PC-9 (cell line): Measurements from ENCODE around the gene TCF12. TPM values are rescaled to one million over a fixed set of nuclear protein-coding genes. Genes with fewer than 3 reads are reported as not detected.

Source experiments
- BruUV-seq: library from RNA; stranded (reverse); fragments of 400-500 nt; replicated peaks from 2 replicates; lab custom pipeline; 2021; lab: Mats Ljungman, UMichigan
- CTCF ChIA-PET: fragments of 300-600 bp; sonication (Branson Sonifier 250); formaldehyde crosslinking; loops from one replicate; lab custom pipeline; 2022; ENCODE audit warnings: antibody characterized with exemption; lab: Charles Lee
- POLR2A ChIA-PET: fragments of 300-600 bp; sonication (Branson Sonifier 250); formaldehyde crosslinking; loops from one replicate; lab custom pipeline; 2022; ENCODE audit warnings: antibody characterized with exemption; ENCODE audit not compliant: unreplicated experiment; lab: Charles Lee
- DNase-seq, 2 experiments: peaks; one replicate each; pipeline versions ENCODE4 v3.0.0 to v3.0.0-alpha.2; 2015 to 2022; ENCODE audit warnings: mixed read lengths in 1 of 2
- H2AFZ ChIP-seq: fragments of 200-600 bp; sonication (generic); 2 replicates; pipeline ENCODE4 v1.8.1; 2017; ENCODE audit warnings: antibody characterized with exemption
- H3F3A ChIP-seq: fragments of 200-600 bp; sonication (generic); 2 replicates; pipeline ENCODE4 v1.8.1; 2017; ENCODE audit warnings: antibody characterized with exemption, mild to moderate bottlenecking, low read depth; ENCODE audit not compliant: insufficient read depth
- H3K27ac ChIP-seq: fragments of 200-600 bp; sonication (generic); 2 replicates; pipeline ENCODE4 v1.6.1; 2016; ENCODE audit warnings: mixed run types
- H3K27me3 ChIP-seq: fragments of 200-600 bp; sonication (generic); 2 replicates; pipeline ENCODE4 v1.6.1; 2016; ENCODE audit warnings: low read depth, mixed run types; ENCODE audit not compliant: insufficient read depth
- H3K36me3 ChIP-seq: fragments of 200-600 bp; sonication (generic); 2 replicates; pipeline ENCODE4 v1.6.1; 2016; ENCODE audit warnings: low read depth, mixed run types
- H3K4me1 ChIP-seq: fragments of 200-600 bp; sonication (generic); replicated peaks from 2 replicates; pipeline ENCODE4 v1.6.1; 2016; ENCODE audit warnings: mixed run types; ENCODE audit not compliant: insufficient read depth
- H3K4me2 ChIP-seq: fragments of 200-600 bp; sonication (generic); 2 replicates; pipeline ENCODE4 v1.6.1; 2017; ENCODE audit warnings: mixed run types
- H3K4me3 ChIP-seq: fragments of 200-600 bp; sonication (generic); 2 replicates; pipeline ENCODE4 v1.6.1; 2016; ENCODE audit warnings: mixed run types
- H3K79me2 ChIP-seq: fragments of 200-600 bp; sonication (generic); 2 replicates; pipeline ENCODE4 v1.6.1; 2017; ENCODE audit warnings: low read depth, mixed run types
- H3K9me2 ChIP-seq: fragments of 200-600 bp; sonication (generic); 2 replicates; pipeline ENCODE4 v1.8.1; 2017; ENCODE audit warnings: mild to moderate bottlenecking; ENCODE audit not compliant: insufficient read depth
- H3K9me3 ChIP-seq: fragments of 200-600 bp; sonication (generic); 2 replicates; pipeline ENCODE4 v1.8.1; 2016; ENCODE audit warnings: low read depth; ENCODE audit not compliant: insufficient read depth
- H4K20me1 ChIP-seq: fragments of 200-600 bp; sonication (generic); 2 replicates; pipeline ENCODE4 v1.8.1; 2017; ENCODE audit not compliant: insufficient read depth
- CTCF ChIP-seq: fragments of 200-600 bp; sonication (generic); conservative IDR thresholded peaks from 2 replicates; pipeline ENCODE4 v1.6.1; 2017; ENCODE audit warnings: mixed run types, antibody characterized with exemption, mild to moderate bottlenecking, moderate library complexity
- EZH2 ChIP-seq: fragments of 200-600 bp; sonication (generic); IDR thresholded peaks from 2 replicates; pipeline ENCODE4 v1.8.0; 2017; ENCODE audit warnings: antibody characterized with exemption, low read depth
- intact Hi-C: fragments of 100-400 bp; cut with micrococcal nuclease; formaldehyde crosslinking; loops from one replicate; pipeline ENCODE4 v1.10.0; 2022; ENCODE audit not compliant: unreplicated experiment
- total RNA-seq: library from RNA; stranded (reverse); gene quantifications from 2 replicates; pipeline ENCODE4 v1.2.3, GENCODE V29; 2021

The TCF12 gene
- total RNA-seq, 1 experiment from 2014 or later: 60.1 TPM

GRCh38 chr15:56871867-56872266 is 46.6 kb upstream of the TCF12 start:
- Histone ChIP-seq H3F3A (no peaks in the 10 kb centered on the region; the same call in 1 of the 2 replicates), H3K9me3 (no peaks in the 10 kb centered on the region), H3K27ac (no peak overlapping the region), H3K4me1 (peaks cover 10% of the 10 kb centered on the region), H3K27me3 (no peaks in the 10 kb centered on the region), H3K4me3 (no peak overlapping the region), H2AFZ (no peak overlapping the region), H4K20me1 (no peaks in the 10 kb centered on the region), H3K9me2 (no peaks in the 10 kb centered on the region), H3K36me3 (no peaks in the 10 kb centered on the region), H3K79me2 (no peaks in the 10 kb centered on the region), H3K4me2 (no peak overlapping the region; the same call in 1 of the 2 replicates)
- BruUV-seq: no TSS peak
- TF ChIP-seq CTCF (no peak), EZH2 (no peak)
- POLR2A ChIA-PET: no interaction called here
- intact Hi-C loops: no loop called here
- CTCF ChIA-PET: no interaction called here
- DNase-seq: no peak

GRCh38 chr15:56877255-56877970 is 41.0 kb upstream of the TCF12 start:
- CTCF ChIA-PET: no interaction called here
- Histone ChIP-seq H3K4me3 (no peak overlapping the region), H3K36me3 (no peaks in the 10 kb centered on the region), H3K79me2 (no peaks in the 10 kb centered on the region), H2AFZ (no peak overlapping the region), H3K27ac (no peak overlapping the region), H3K4me2 (no peak overlapping the region), H3F3A (no peaks in the 10 kb centered on the region), H3K9me3 (no peaks in the 10 kb centered on the region), H3K9me2 (no peaks in the 10 kb centered on the region), H4K20me1 (no peaks in the 10 kb centered on the region), H3K4me1 (no peaks in the 10 kb centered on the region), H3K27me3 (no peaks in the 10 kb centered on the region)
- BruUV-seq: no TSS peak
- POLR2A ChIA-PET: no interaction called here
- DNase-seq: no peak
- intact Hi-C loops: no loop called here
- TF ChIP-seq EZH2 (no peak), CTCF (no peak)

GRCh38 chr15:56879502-56879901 is 38.9 kb upstream of the TCF12 start:
- no peak overlapping the region for H3K4me2 ChIP-seq
- no peaks in the 10 kb centered on the region for H3K36me3 ChIP-seq
- no peak overlapping the region for H3K27ac ChIP-seq
- no peaks in the 10 kb centered on the region for H3K9me2 ChIP-seq
- no peaks in the 10 kb centered on the region for H4K20me1 ChIP-seq
- no peak overlapping the region for H3K4me3 ChIP-seq
- POLR2A ChIA-PET: interaction anchor here (0.5 kb wide), 1 partner anchor 334 kb away, joined by 5 read pairs; no protein-coding TSS in a partner anchor
- DNase-seq: no peak
- H3K27me3 ChIP-seq: no peaks in the 10 kb centered on the region
- H3K4me1 ChIP-seq: no peaks in the 10 kb centered on the region
- H3K79me2 ChIP-seq: no peaks in the 10 kb centered on the region
- no TSS peak for BruUV-seq
- no peak overlapping the region for H2AFZ ChIP-seq
- H3F3A ChIP-seq: no peaks in the 10 kb centered on the region
- intact Hi-C loops: no loop called here
- TF ChIP-seq EZH2: no peak
- no peak for TF ChIP-seq CTCF
- CTCF ChIA-PET: no interaction called here
- no peaks in the 10 kb centered on the region for H3K9me3 ChIP-seq
